GM12873 (cell line): ENCODE data around the gene KDM2A.

Source experiments
- CTCF ChIP-seq: IDR thresholded peaks from 2 replicates; pipeline ENCODE4 v1.5.1; 2012; ENCODE audit warnings: low read depth, mild to moderate bottlenecking, moderate library complexity, low read length, control low read depth; ENCODE audit not compliant: insufficient read depth; ENCODE audit errors: missing control alignments

The KDM2A gene

GRCh38 chr11:67261946-67262681, 143.1 kb downstream of the KDM2A start:
- TF ChIP-seq CTCF: no peak

- TF ChIP-seq CTCF: peak; percentile 82
Measured at GRCh38 chr11:67262731-67263675, 143.9 kb downstream of the KDM2A start.

GRCh38 chr11:67264260-67264659, 145.2 kb downstream of the KDM2A start:
- no peak for TF ChIP-seq CTCF

- no peak for TF ChIP-seq CTCF
Measured at GRCh38 chr11:67264877-67265632, 146.0 kb downstream of the KDM2A start.

GRCh38 chr11:67265633-67266448, 146.8 kb downstream of the KDM2A start:
- peak; percentile 75 for TF ChIP-seq CTCF

- TF ChIP-seq CTCF: no peak
Measured at GRCh38 chr11:67266449-67267187, 147.6 kb downstream of the KDM2A start, which contains the start of gene GRK2. Gene GRK2 (plus strand): TSS chr11:67266473. CDS start chr11:67266700, 227 bp downstream.
